Thoracic aorta (tissue), 2 donors: Measurements from ENCODE around the gene DNAJC3. TPM values are rescaled to one million over a fixed set of nuclear protein-coding genes. Genes with fewer than 3 reads are reported as not detected.

Experiments used
- ATAC-seq: fragments of 150-250 bp; one replicate; pipeline ENCODE4 v1.8.0; 2017; ENCODE audit warnings: low read depth; ENCODE audit not compliant: insufficient number of reproducible peaks, low FRiP score
- DNase-seq: peaks from one replicate; pipeline ENCODE4 v3.0.0-alpha.2; 2020; ENCODE audit warnings: low spot score
- H3K27ac ChIP-seq, 2 donors: fragments of 200-600 bp; sonication (generic); 1 replicate in 1 of 2; 2 replicates in 1 of 2; pipeline ENCODE4 v1.5.1; 2016; ENCODE audit warnings: mild to moderate bottlenecking in 2 of 2, moderate library complexity in 2 of 2
- H3K27me3 ChIP-seq: fragments of 200-600 bp; sonication (generic); replicated peaks from 2 replicates; pipeline ENCODE4 v1.6.0; 2016; ENCODE audit warnings: mild to moderate bottlenecking; ENCODE audit not compliant: insufficient read depth
- H3K36me3 ChIP-seq: fragments of 200-600 bp; sonication (generic); one replicate; pipeline ENCODE4 v1.5.1; 2016
- H3K4me1 ChIP-seq, 2 donors: fragments of 200-600 bp; sonication (generic); 1 replicate in 1 of 2; 2 replicates in 1 of 2; pipeline versions ENCODE4 v1.5.1 to v1.6.0; 2016; ENCODE audit warnings: low read depth in 2 of 2, mild to moderate bottlenecking in 1 of 2; ENCODE audit not compliant: control insufficient read depth in 1 of 2
- H3K4me3 ChIP-seq: fragments of 200-600 bp; sonication (generic); 2 replicates; pipeline ENCODE4 v1.5.1; 2016; ENCODE audit warnings: mild to moderate bottlenecking
- H3K9me3 ChIP-seq: fragments of 200-600 bp; sonication (generic); 2 replicates; pipeline ENCODE4 v1.5.1; 2016
- total RNA-seq, 2 donors: library from RNA; depleted of rRNA; stranded (reverse); fragments of >200 nt; gene quantifications; one replicate each; pipeline versions ENCODE4 v1.1.0 to v1.2.3, GENCODE V29; 2016
- TF ChIP-seq, protein P1 (sequence below): fragments of 200-600 bp; sonication (generic); IDR thresholded peaks from one replicate; pipeline ENCODE4 v1.5.1; 2019; ENCODE audit warnings: antibody characterized with exemption

Gene DNAJC3
- total RNA-seq, 2 donors from 2014 or later: 63.4 to 90.1 TPM

DNA sequence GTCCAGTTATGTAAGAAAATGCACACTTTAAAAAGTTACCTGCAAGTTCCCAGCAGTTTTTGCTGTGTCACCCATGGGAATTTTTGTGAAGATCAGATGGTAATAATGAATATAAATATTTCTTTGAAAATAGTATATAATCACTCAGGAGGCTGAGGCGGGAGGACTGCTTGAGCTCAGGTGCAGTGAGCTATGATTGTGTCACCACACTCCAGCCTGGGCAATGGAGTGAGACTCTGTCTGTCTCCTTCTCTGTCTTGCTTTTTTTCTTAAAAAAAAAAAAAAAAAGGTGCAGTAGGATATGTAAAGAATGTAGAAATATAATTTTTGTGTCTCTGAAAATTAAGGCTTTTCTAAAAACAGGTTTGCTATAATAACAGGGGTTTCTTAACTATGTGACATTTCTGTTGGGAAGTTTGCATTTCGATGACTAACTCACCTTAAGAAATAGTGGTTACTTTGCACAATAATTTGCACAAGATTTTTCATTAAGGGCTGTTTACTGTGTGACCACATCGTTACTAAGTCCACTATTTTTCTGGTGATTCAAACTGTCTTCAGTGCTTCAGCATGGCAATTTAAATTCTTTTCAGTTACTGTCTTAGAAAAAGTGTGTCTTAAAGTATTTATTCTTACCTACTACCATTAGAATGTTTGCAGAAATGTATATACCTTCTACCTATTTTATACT lies 37.3 kb downstream of the DNAJC3 start:
- DNase-seq (no peak), ATAC-seq (no peak)
- Histone ChIP-seq H3K27me3 (no peaks in the 10 kb centered on the region), H3K4me3 (no peak overlapping the region), H3K9me3 (peaks cover 3% of the 10 kb centered on the region), H3K36me3 (peaks cover 16% of the 10 kb centered on the region), H3K4me1 (no peaks in the 10 kb centered on the region), H3K27ac (no peak overlapping the region)
- TF ChIP-seq, protein P1, sequence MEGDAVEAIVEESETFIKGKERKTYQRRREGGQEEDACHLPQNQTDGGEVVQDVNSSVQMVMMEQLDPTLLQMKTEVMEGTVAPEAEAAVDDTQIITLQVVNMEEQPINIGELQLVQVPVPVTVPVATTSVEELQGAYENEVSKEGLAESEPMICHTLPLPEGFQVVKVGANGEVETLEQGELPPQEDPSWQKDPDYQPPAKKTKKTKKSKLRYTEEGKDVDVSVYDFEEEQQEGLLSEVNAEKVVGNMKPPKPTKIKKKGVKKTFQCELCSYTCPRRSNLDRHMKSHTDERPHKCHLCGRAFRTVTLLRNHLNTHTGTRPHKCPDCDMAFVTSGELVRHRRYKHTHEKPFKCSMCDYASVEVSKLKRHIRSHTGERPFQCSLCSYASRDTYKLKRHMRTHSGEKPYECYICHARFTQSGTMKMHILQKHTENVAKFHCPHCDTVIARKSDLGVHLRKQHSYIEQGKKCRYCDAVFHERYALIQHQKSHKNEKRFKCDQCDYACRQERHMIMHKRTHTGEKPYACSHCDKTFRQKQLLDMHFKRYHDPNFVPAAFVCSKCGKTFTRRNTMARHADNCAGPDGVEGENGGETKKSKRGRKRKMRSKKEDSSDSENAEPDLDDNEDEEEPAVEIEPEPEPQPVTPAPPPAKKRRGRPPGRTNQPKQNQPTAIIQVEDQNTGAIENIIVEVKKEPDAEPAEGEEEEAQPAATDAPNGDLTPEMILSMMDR: no peak

DNA sequence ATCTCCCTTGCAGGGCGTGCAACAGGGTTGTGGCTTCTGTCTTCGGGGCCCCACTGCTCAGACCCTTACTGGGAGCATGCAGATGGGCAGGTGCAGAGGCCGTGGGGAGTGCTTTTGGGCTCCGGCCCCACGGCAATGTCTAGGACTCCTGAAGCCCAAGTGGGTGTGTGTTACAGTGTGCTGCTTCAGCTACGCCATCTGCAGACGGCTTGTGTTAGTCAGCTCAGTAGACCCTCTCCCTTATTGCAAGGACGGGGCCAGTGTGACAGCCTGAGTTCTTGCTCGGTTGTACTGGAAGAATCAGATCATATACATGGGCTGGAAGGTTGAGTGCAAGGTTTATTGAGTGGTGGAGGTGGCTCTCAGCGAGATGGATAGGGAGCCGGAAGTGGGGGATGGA lies 39.3 kb downstream of the DNAJC3 start:
- Histone ChIP-seq H3K4me1 (no peaks in the 10 kb centered on the region), H3K36me3 (peaks cover 16% of the 10 kb centered on the region), H3K27me3 (no peaks in the 10 kb centered on the region), H3K4me3 (no peak overlapping the region), H3K9me3 (peaks cover 3% of the 10 kb centered on the region), H3K27ac (no peak overlapping the region)
- TF ChIP-seq, protein P1: no peak
- ATAC-seq (no peak), DNase-seq (no peak)

DNA sequence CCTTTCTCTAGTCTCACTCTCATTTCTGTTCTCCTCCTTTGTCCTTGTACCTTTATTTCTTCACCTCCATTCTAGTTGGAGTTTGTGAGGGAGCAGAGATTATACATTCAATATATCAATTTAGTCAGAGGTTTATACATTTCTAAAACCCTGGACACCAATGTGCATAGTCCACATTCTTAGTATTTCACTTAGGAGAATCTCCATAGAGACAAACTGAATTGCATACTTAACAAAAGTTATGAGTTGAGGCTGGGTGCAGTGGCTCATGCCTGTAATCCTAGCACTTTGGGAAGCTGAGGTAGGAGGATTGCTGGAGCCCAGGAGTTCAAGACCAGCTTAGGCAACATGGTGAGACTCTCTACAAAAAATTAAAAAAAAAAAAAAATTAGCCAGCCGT lies 45.3 kb downstream of the DNAJC3 start:
- Histone ChIP-seq H3K9me3 (no peaks in the 10 kb centered on the region), H3K4me1 (no peaks in the 10 kb centered on the region), H3K36me3 (no peaks in the 10 kb centered on the region), H3K27ac (no peak overlapping the region), H3K4me3 (no peak overlapping the region), H3K27me3 (no peaks in the 10 kb centered on the region)
- ATAC-seq (no peak), DNase-seq (no peak)
- TF ChIP-seq, protein P1: no peak

DNA sequence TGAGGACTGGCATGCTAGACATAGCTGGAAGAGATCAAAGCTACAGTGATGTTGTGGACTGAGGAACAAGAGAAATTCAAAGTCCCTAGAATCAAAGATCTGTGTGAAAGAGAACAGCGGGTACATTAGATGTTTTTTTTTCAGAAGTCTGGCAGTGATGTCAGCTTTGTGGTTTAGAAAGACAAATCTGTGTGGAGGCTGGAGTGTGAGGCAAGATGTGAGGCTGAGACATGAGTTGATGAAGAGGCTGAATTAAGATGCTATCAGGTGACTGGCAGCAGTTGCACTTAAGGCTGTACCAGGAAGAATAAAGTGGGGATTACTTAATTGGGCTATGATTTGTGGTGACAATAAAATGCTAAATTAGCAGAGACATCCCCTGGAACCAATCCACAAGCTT lies 46.5 kb downstream of the DNAJC3 start:
- DNase-seq (no peak), ATAC-seq (no peak)
- H3K4me3 ChIP-seq: no peak overlapping the region
- no peak overlapping the region for H3K27ac ChIP-seq
- no peaks in the 10 kb centered on the region for H3K9me3 ChIP-seq
- no peaks in the 10 kb centered on the region for H3K4me1 ChIP-seq
- TF ChIP-seq, protein P1: no peak
- H3K36me3 ChIP-seq: no peaks in the 10 kb centered on the region
- H3K27me3 ChIP-seq: no peaks in the 10 kb centered on the region

DNA sequence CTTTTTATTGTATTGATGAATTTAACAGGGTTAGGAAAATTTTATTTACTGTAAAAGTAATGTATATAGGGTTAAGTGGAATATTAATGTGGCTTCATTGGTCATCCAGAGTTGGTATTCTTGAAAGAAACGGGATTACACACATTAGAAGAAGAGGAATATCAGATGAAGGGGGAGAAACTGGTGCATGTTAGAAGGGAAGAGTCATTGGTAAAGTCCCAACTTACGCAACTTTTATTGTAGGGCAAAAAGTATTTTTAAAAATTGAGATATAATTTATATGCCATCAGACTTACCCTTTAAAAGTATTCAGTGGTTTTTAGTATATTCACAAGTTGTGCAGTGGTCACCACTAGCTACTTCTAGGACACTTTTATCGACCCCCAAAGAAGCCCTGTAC lies 47.3 kb downstream of the DNAJC3 start:
- Histone ChIP-seq H3K9me3 (no peaks in the 10 kb centered on the region), H3K4me3 (no peak overlapping the region), H3K4me1 (no peaks in the 10 kb centered on the region), H3K27ac (no peak overlapping the region), H3K27me3 (no peaks in the 10 kb centered on the region), H3K36me3 (no peaks in the 10 kb centered on the region)
- DNase-seq (no peak), ATAC-seq (no peak)
- TF ChIP-seq, protein P1: no peak
